HL-60 (cell line): ENCODE results near the gene CBR4.
"Not testable (repeated sequence)": the region's sequence is repeated elsewhere in the genome, so short reads cannot be mapped to it uniquely, and the experiment has no call there.

Experiments
- DNase-seq, 2 experiments: peaks; one replicate each; pipeline ENCODE4 v3.0.0-alpha.2; 2010 to 2020; ENCODE audit warnings: low read depth in 1 of 2, low spot score in 1 of 2
- H3K27ac ChIP-seq: fragments of 250-450 bp; sonication (Bioruptor Pico); replicated peaks from 2 replicates; pipeline ENCODE4 v1.5.1; 2020; ENCODE audit warnings: mild to moderate bottlenecking, moderate library complexity
- H3K27me3 ChIP-seq: fragments of 250-450 bp; sonication (Bioruptor Pico); 2 replicates; pipeline ENCODE4 v1.5.1; 2021; ENCODE audit warnings: mild to moderate bottlenecking, moderate library complexity; ENCODE audit not compliant: insufficient read depth, poor library complexity, severe bottlenecking
- H3K4me3 ChIP-seq: replicated peaks from 2 replicates; pipeline ENCODE4 v1.5.1; 2011; ENCODE audit warnings: mild to moderate bottlenecking, control low read depth, low read length; ENCODE audit not compliant: insufficient read depth
- CTCF ChIP-seq: IDR thresholded peaks from one replicate; pipeline ENCODE4 v1.5.1; 2011; ENCODE audit warnings: low read length, control low read depth, inconsistent platforms; ENCODE audit not compliant: insufficient read depth
- GABPA ChIP-seq: IDR thresholded peaks from 2 replicates; pipeline ENCODE4 v1.6.1; 2012; ENCODE audit warnings: low read depth
- POLR2AphosphoS5 ChIP-seq: IDR thresholded peaks from 2 replicates; pipeline ENCODE4 v1.6.1; 2012; ENCODE audit warnings: low read depth
- SPI1 ChIP-seq: IDR thresholded peaks from 2 replicates; pipeline ENCODE4 v1.6.1; 2012; ENCODE audit warnings: low read depth, mild to moderate bottlenecking, borderline replicate concordance
- TF ChIP-seq, protein P1 (sequence below): IDR thresholded peaks from 2 replicates; pipeline ENCODE4 v1.6.1; 2012; ENCODE audit warnings: low read depth; ENCODE audit not compliant: insufficient replicate concordance

Gene CBR4

GRCh38 chr4:169040559-169041261, 30.7 kb upstream of the CBR4 start:
- Histone ChIP-seq H3K4me3 (no peak overlapping the region), H3K27ac (no peak overlapping the region), H3K27me3 (no peaks in the 10 kb centered on the region)
- no peak for DNase-seq
- TF ChIP-seq, protein P1, sequence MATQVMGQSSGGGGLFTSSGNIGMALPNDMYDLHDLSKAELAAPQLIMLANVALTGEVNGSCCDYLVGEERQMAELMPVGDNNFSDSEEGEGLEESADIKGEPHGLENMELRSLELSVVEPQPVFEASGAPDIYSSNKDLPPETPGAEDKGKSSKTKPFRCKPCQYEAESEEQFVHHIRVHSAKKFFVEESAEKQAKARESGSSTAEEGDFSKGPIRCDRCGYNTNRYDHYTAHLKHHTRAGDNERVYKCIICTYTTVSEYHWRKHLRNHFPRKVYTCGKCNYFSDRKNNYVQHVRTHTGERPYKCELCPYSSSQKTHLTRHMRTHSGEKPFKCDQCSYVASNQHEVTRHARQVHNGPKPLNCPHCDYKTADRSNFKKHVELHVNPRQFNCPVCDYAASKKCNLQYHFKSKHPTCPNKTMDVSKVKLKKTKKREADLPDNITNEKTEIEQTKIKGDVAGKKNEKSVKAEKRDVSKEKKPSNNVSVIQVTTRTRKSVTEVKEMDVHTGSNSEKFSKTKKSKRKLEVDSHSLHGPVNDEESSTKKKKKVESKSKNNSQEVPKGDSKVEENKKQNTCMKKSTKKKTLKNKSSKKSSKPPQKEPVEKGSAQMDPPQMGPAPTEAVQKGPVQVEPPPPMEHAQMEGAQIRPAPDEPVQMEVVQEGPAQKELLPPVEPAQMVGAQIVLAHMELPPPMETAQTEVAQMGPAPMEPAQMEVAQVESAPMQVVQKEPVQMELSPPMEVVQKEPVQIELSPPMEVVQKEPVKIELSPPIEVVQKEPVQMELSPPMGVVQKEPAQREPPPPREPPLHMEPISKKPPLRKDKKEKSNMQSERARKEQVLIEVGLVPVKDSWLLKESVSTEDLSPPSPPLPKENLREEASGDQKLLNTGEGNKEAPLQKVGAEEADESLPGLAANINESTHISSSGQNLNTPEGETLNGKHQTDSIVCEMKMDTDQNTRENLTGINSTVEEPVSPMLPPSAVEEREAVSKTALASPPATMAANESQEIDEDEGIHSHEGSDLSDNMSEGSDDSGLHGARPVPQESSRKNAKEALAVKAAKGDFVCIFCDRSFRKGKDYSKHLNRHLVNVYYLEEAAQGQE: no peak
- TF ChIP-seq CTCF: no peak
- TF ChIP-seq POLR2AphosphoS5: no peak
- TF ChIP-seq GABPA: no peak
- TF ChIP-seq SPI1: no peak

DNA sequence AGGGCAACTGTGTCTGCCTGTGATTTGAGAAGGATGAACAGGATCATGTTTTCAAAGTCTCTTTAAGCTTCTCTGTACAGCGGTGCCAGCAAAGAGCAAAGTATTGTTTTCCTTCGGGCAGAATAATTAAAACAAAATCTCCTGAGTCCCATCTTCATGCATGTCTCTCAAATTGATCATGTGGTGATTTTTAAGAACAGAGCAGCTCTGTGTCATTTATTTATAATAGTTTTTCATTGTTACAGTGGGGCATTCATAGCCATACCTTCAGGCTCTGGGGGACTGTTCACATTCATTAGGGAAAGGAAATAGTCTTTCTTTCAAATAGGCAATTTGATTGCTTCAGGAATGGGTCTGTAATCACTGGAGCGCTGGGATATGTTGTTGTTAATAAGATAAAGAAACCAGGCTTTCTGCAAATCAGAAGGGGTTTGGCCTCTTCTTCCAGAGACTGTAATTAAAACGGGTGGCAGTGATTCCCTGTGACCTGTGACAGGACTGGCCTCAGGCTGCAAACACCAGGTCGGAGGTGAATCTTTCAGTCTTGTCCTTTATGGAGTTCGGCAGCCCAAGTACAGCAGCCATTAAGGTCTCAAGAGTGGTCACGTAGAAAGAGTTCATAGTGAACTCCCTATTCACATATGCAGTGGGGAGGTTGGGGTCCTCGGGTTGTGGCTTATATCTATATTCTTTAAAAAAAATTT, 29.3 kb upstream of the CBR4 start:
- no peak for DNase-seq
- no peak for TF ChIP-seq SPI1
- H3K27ac ChIP-seq: no peak overlapping the region
- no peak overlapping the region for H3K4me3 ChIP-seq
- H3K27me3 ChIP-seq: no peaks in the 10 kb centered on the region

DNA sequence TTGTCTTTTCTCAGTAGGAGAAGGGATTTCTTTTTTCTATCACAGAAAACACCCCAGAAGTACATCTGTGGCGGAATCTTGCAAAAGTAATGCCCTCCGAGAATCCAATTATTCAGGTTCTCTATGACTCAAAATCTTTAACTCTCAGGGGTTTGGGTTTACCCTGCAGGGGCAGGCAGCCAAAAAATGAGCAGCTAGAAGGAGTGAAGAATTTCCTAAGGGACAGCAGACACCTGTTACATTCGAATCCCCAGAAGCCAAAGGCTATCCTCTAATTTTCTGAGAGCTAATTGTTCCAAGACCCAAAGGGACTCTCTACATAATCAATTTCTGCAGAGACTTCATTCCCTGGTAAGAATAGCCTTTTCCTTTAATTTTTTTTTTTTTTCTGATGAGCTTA, 27.5 kb upstream of the CBR4 start:
- no peaks in the 10 kb centered on the region for H3K27me3 ChIP-seq
- DNase-seq: no peak
- TF ChIP-seq GABPA: no peak
- TF ChIP-seq SPI1: no peak
- TF ChIP-seq CTCF: no peak
- no peak for TF ChIP-seq POLR2AphosphoS5
- TF ChIP-seq, protein P1: no peak
- H3K27ac ChIP-seq: no peak overlapping the region
- no peak overlapping the region for H3K4me3 ChIP-seq

- not testable (repeated sequence) for H3K27ac ChIP-seq, H3K4me3 ChIP-seq, DNase-seq, H3K27me3 ChIP-seq
These were observed 26.0 kb upstream of the CBR4 start for GRCh38 chr4:169035871-169036620.
